ENCODE results near the gene CLDN5. TPM values are rescaled to one million over a fixed set of nuclear protein-coding genes. Genes with fewer than 3 reads are reported as not detected.

Gene CLDN5
- total RNA-seq, 3 donors from 2014 or later = 65.0 to 301 (median 65.1) TPM

DNA sequence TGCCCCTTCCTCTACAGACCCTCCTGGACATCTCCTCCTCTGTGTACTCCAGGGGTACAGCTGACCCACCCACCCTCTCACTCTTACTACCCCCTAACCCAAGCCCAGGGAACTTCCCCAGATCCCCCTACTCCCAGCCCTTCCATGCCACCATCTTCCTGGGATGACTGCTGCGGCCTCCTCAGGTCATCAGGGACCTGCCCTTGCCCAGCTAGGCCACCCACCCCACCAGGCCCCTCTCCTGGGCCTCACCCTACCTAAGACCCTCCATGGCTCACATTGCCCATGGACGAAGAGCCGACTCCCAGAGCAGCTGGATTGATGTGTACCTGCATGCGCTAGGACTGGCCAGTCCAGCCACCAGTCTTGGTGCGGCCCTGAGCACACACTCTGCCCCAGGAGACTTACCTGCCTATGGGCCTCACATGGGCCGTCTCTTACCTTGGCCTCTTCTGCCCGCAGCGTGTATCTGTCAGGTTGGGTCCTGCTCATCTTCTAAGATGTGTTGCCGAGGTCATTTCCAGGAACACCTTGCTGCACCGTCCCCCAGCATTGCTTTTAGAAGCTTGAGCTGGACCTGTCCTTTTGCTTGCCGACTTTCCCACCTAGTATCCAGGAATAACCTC, 2.0 kb upstream of the CLDN5 start:
- Histone ChIP-seq H3K27me3 (peaks cover 0 to 56% of the 10 kb centered on the region in 2 donors), H3K4me3 (no peak overlapping the region), H3K36me3 (no peaks in the 10 kb centered on the region), H3K4me1 (peaks cover 0 to 3% of the 10 kb centered on the region in 2 donors), H3K27ac (peak overlapping the region in 1 of 2 donors; percentile 85), H3K9me3 (no peaks in the 10 kb centered on the region)
- no peak for DNase-seq (ENCODE audit: low spot score in 2 of 2)
- TF ChIP-seq POLR2AphosphoS5 (IDR thresholded peaks at IDR 0.05) = no peak
- TF ChIP-seq POLR2A (IDR thresholded peaks at IDR 0.05) = no peak
- TF ChIP-seq CTCF (IDR thresholded peaks at IDR 0.05) = no peak
- intact Hi-C loops (cut with DNase I; ENCODE audit: low total_unique reads) = loop anchor here (10.0 kb wide), 2 partner anchors 49 to 89 kb away; no protein-coding TSS in a partner anchor

DNA sequence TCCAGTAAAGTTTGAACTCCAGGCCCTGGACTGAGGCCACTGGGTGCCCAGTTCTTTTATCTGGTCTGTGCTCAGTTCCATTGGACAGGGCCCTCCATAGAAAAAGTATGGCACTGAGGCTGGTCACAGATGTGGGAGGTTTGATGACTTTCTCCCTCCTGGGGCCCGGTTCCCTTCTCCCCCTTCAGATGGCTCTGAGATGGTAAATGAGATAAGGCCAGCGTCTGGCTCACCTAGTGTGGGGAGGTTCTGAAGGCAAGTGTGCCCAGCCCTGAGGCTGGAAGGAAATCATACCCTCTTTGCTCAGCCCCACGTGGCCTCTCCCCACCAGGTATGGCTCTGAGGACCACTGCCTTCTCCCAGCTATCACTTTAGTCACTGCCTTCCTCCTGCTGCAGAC, 1.5 kb upstream of the CLDN5 start:
- peaks cover 0 to 3% of the 10 kb centered on the region in 2 donors for H3K4me1 ChIP-seq
- no peaks in the 10 kb centered on the region for H3K36me3 ChIP-seq
- peaks cover 0 to 56% of the 10 kb centered on the region in 2 donors for H3K27me3 ChIP-seq
- peak overlapping the region in 1 of 3 donors; percentile 65 for H3K4me3 ChIP-seq
- intact Hi-C loops (cut with DNase I; ENCODE audit: low total_unique reads) = loop anchor here (10.0 kb wide), 2 partner anchors 49 to 89 kb away; no protein-coding TSS in a partner anchor
- TF ChIP-seq POLR2A (IDR thresholded peaks at IDR 0.05) (no peak), POLR2AphosphoS5 (IDR thresholded peaks at IDR 0.05) (no peak), CTCF (IDR thresholded peaks at IDR 0.05) (no peak)
- H3K9me3 ChIP-seq = no peaks in the 10 kb centered on the region
- no peak for DNase-seq (ENCODE audit: low spot score in 2 of 2)
- H3K27ac ChIP-seq = peak overlapping the region in 1 of 2 donors; percentile 85

GRCh38 chr22:19525116-19525660, 978 bp upstream of the CLDN5 start:
- H3K4me1 ChIP-seq = peaks cover 0 to 3% of the 10 kb centered on the region in 2 donors
- DNase-seq (ENCODE audit: low spot score in 2 of 2) = no peak
- no peaks in the 10 kb centered on the region for H3K36me3 ChIP-seq
- no peaks in the 10 kb centered on the region for H3K9me3 ChIP-seq
- intact Hi-C loops (cut with DNase I; ENCODE audit: low total_unique reads) = loop anchor here (10.0 kb wide), 2 partner anchors 50 to 90 kb away; no protein-coding TSS in a partner anchor
- H3K27ac ChIP-seq = peak overlapping the region; percentile 30 to 85
- TF ChIP-seq POLR2AphosphoS5 (IDR thresholded peaks at IDR 0.05) = peak in 1 of 3 donors; percentile 29
- no peak for TF ChIP-seq POLR2A (IDR thresholded peaks at IDR 0.05)
- TF ChIP-seq CTCF (IDR thresholded peaks at IDR 0.05) = no peak
- peak overlapping the region; percentile 38 to 65 (median 44) for H3K4me3 ChIP-seq
- H3K27me3 ChIP-seq = peaks cover 0 to 56% of the 10 kb centered on the region in 2 donors

GRCh38 chr22:19523240-19524169, 705 bp downstream of the CLDN5 start:
- Histone ChIP-seq H3K27me3 (peaks cover 0 to 51% of the 10 kb centered on the region in 2 donors), H3K4me3 (peak overlapping the region; percentile 38 to 65 (median 44))
- intact Hi-C loops (cut with DNase I; ENCODE audit: low total_unique reads) = loop anchor here (10.0 kb wide), 2 partner anchors 51 to 91 kb away; no protein-coding TSS in a partner anchor

More at GRCh38 chr22:19523240-19524169, 705 bp downstream of the CLDN5 start:
- DNase-seq (ENCODE audit: low spot score in 2 of 2) = no peak
- Histone ChIP-seq H3K27ac (peak overlapping the region; percentile 36 to 85), H3K36me3 (no peaks in the 10 kb centered on the region), H3K4me1 (peaks cover 0 to 3% of the 10 kb centered on the region in 2 donors), H3K9me3 (no peaks in the 10 kb centered on the region)
- no peak for TF ChIP-seq POLR2A (IDR thresholded peaks at IDR 0.05)
- TF ChIP-seq POLR2AphosphoS5 (IDR thresholded peaks at IDR 0.05) = no peak
- no peak for TF ChIP-seq CTCF (IDR thresholded peaks at IDR 0.05)
